HepG2 (cell line): ENCODE data around the gene EMC9. TPM values are rescaled to one million over a fixed set of nuclear protein-coding genes. Genes with fewer than 3 reads are reported as not detected.

Experiments used
- AGO1 ChIP-seq: fragments of 200-400 bp; formaldehyde crosslinking; IDR thresholded peaks from 2 replicates; pipeline ENCODE4 v1.6.1; 2017; ENCODE audit warnings: mild to moderate bottlenecking, low read depth, low read length, moderate library complexity; ENCODE audit not compliant: poor library complexity, severe bottlenecking
- CBX2 ChIP-seq, 2 experiments: fragments of 200-600 bp in 1 of 2; sonication (generic); formaldehyde crosslinking in 1 of 2; IDR thresholded peaks; 2 replicates each; pipeline versions ENCODE4 v1.7.0 to v1.8.1; 2018 to 2022; ENCODE audit warnings: low read depth in 2 of 2, low read length in 1 of 2, mild to moderate bottlenecking in 1 of 2, missing genetic modification reagents in 1 of 2
- ERF ChIP-seq: IDR thresholded peaks from 2 replicates; pipeline ENCODE4 v1.6.1; 2018; ENCODE audit warnings: missing biosample characterization, missing genetic modification reagents
- KDM5B ChIP-seq: sonication (generic); formaldehyde crosslinking; IDR thresholded peaks from 2 replicates; pipeline ENCODE4 v1.4.0; 2020; ENCODE audit warnings: missing genetic modification reagents, mild to moderate bottlenecking, borderline replicate concordance
- MIXL1 ChIP-seq: IDR thresholded peaks from 2 replicates; pipeline ENCODE4 v1.6.1; 2016
- MTF2 ChIP-seq: sonication (generic); formaldehyde crosslinking; IDR thresholded peaks from 2 replicates; pipeline ENCODE4 v1.5.0; 2020; ENCODE audit warnings: missing genetic modification reagents, borderline replicate concordance
- PAX8 ChIP-seq: sonication (generic); formaldehyde crosslinking; IDR thresholded peaks from 2 replicates; pipeline ENCODE4 v1.8.0; 2022; ENCODE audit warnings: mild to moderate bottlenecking, missing genetic modification reagents, borderline replicate concordance
- RBM22 ChIP-seq: fragments of 200-400 bp; formaldehyde crosslinking; optimal IDR thresholded peaks from 2 replicates; pipeline ENCODE3; 2017; ENCODE audit warnings: mild to moderate bottlenecking, low read length, moderate library complexity
- SAFB2 ChIP-seq: sonication (generic); formaldehyde crosslinking; IDR thresholded peaks from 2 replicates; pipeline ENCODE4 v1.5.1; 2020; ENCODE audit warnings: missing genetic modification reagents, low read depth, mild to moderate bottlenecking, borderline replicate concordance
- SMYD3 ChIP-seq: sonication (generic); formaldehyde crosslinking; IDR thresholded peaks from 2 replicates; pipeline ENCODE4 v1.8.1; 2023; ENCODE audit warnings: mild to moderate bottlenecking, missing genetic modification reagents
- ZNF230 ChIP-seq: sonication (generic); formaldehyde crosslinking; IDR thresholded peaks from 2 replicates; pipeline ENCODE4 v1.4.0; 2020; ENCODE audit warnings: mild to moderate bottlenecking, missing genetic modification reagents
- ZNF337 ChIP-seq: sonication (generic); formaldehyde crosslinking; IDR thresholded peaks from 2 replicates; pipeline ENCODE4 v1.5.1; 2020; ENCODE audit warnings: missing genetic modification reagents, low read depth, mild to moderate bottlenecking, borderline replicate concordance
- ZNF383 ChIP-seq: sonication (generic); formaldehyde crosslinking; IDR thresholded peaks from 2 replicates; pipeline ENCODE4 v1.4.0; 2020; ENCODE audit warnings: missing genetic modification reagents, mild to moderate bottlenecking, borderline replicate concordance
- ZNF567 ChIP-seq: sonication (generic); formaldehyde crosslinking; IDR thresholded peaks from 2 replicates; pipeline ENCODE4 v1.8.1; 2023; ENCODE audit warnings: mild to moderate bottlenecking, missing genetic modification reagents, borderline replicate concordance
- ZNF629 ChIP-seq: sonication (generic); formaldehyde crosslinking; conservative IDR thresholded peaks from 2 replicates; pipeline ENCODE4 v1.5.0; 2020; ENCODE audit warnings: missing genetic modification reagents
- polyA plus RNA-seq, 8 experiments: library from polyadenylated mRNA; depleted of rRNA in 3 of 8; stranded (reverse) in 7 of 8; unstranded in 1 of 8; fragments of >200 nt; fragmentation: Illumina TruSeq in 4 of 8; extraction: Trizol in 4 of 8; gene quantifications; 2 replicates each; pipeline versions ENCODE4 v1.2.1 to v1.2.3, GENCODE V29; 2011 to 2016; ENCODE audit warnings: low read depth in 4 of 8, missing spikeins in 1 of 8, mixed read lengths in 1 of 8; ENCODE audit not compliant: insufficient read depth in 1 of 8
- total RNA-seq, 5 experiments: library from RNA; depleted of rRNA; stranded (reverse); fragments of >200 nt; fragmentation: Illumina TruSeq; extraction: Trizol; gene quantifications; 2 replicates each; pipeline ENCODE4 v1.2.3, GENCODE V29; 2016; ENCODE audit warnings: low read depth in 1 of 5
- TF ChIP-seq, protein P1 (sequence below): sonication (generic); formaldehyde crosslinking; IDR thresholded peaks from 2 replicates; pipeline ENCODE4 v1.5.0; 2020; ENCODE audit warnings: mild to moderate bottlenecking, missing genetic modification reagents, borderline replicate concordance
- TF ChIP-seq, protein P2 (sequence below): sonication (generic); formaldehyde crosslinking; IDR thresholded peaks from 2 replicates; pipeline ENCODE4 v1.4.0; 2020; ENCODE audit warnings: missing genetic modification reagents
- TF ChIP-seq, protein P3 (sequence below): conservative IDR thresholded peaks from 2 replicates; pipeline ENCODE4 v1.6.1; 2018; ENCODE audit warnings: missing genetic modification reagents
- TF ChIP-seq, protein P4 (sequence below): sonication (generic); formaldehyde crosslinking; IDR thresholded peaks from 2 replicates; pipeline ENCODE4 v1.5.1; 2020; ENCODE audit warnings: mild to moderate bottlenecking, missing genetic modification reagents, borderline replicate concordance

EMC9 gene
- total and polyA plus RNA-seq, 2 of the 13 experiments (the other 11 are each of a cell fraction or from before 2014, with no cell fraction given): 60.5 to 78.7 TPM

DNA sequence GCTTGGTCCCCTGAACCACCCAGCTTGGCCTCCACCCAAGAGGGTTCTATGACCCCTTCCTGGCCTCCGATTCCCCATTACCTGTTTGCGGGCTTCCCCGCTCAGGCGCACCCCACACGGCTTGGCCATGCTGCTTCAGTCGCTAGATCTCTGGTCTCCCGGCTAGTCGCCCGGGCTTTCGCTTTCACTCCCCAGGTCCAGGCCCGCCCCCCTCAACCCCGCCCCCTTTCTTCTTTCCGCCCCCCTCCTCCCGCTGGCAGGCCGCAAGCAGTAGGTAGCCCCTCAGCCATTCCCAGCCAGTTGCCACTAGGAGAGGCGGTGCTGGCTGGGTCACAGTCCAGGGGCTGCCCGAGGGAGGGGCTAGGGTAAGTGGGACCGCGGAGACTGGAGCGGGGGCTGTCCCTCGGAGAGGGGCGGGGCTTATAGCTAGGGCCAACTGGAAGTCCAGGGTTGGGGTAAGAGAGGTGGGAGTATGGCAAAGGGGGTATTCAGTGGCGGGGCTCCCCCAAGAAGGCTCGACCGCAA, 5.1 kb upstream of the EMC9 start, which contains the start of gene PSME2 (continued):
- TF ChIP-seq, protein P1, sequence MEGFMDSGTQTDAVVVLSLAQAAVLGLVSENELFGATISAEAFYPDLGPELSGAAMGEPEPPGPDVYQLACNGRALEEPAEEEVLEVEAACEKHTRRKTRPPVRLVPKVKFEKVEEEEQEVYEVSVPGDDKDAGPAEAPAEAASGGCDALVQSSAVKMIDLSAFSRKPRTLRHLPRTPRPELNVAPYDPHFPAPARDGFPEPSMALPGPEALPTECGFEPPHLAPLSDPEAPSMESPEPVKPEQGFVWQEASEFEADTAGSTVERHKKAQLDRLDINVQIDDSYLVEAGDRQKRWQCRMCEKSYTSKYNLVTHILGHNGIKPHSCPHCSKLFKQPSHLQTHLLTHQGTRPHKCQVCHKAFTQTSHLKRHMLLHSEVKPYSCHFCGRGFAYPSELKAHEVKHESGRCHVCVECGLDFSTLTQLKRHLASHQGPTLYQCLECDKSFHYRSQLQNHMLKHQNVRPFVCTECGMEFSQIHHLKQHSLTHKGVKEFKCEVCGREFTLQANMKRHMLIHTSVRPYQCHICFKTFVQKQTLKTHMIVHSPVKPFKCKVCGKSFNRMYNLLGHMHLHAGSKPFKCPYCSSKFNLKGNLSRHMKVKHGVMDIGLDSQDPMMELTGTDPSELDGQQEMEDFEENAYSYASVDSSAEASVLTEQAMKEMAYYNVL: peak; percentile 90; the same call in 1 of the 2 replicates
- TF ChIP-seq SAFB2 (CRISPR knock-in tag) (peak; percentile 89), MTF2 (no peak), ZNF337 (peak; percentile 54; the same call in 1 of the 2 replicates), RBM22 (no peak), PAX8 (CRISPR knock-in tag) (no peak; the same call in 1 of the 2 replicates), ZNF629 (CRISPR knock-in tag) (no peak), ZNF383 (CRISPR knock-in tag) (no peak), ZNF567 (CRISPR knock-in tag) (no peak), MIXL1 (CRISPR knock-in tag) (peak; percentile 11; the same call in 1 of the 2 replicates), CBX2 (IDR thresholded peaks at IDR 0.05; ENCODE audit: low read depth, low read length) (no peak), CBX2 (CRISPR knock-in tag; IDR thresholded peaks at IDR 0.05; ENCODE audit: low read depth) (0 out of 2 replicates have a peak, but pooled peaks have one; percentile 18), ZNF230 (CRISPR knock-in tag) (no peak), AGO1 (no peak), SMYD3 (CRISPR knock-in tag) (peak; percentile 38; the same call in 1 of the 2 replicates), KDM5B (CRISPR knock-in tag) (peak; percentile 52; the same call in 1 of the 2 replicates), ERF (peak; percentile 88; the same call in 1 of the 2 replicates)
- TF ChIP-seq, protein P2, sequence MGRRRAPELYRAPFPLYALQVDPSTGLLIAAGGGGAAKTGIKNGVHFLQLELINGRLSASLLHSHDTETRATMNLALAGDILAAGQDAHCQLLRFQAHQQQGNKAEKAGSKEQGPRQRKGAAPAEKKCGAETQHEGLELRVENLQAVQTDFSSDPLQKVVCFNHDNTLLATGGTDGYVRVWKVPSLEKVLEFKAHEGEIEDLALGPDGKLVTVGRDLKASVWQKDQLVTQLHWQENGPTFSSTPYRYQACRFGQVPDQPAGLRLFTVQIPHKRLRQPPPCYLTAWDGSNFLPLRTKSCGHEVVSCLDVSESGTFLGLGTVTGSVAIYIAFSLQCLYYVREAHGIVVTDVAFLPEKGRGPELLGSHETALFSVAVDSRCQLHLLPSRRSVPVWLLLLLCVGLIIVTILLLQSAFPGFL (CRISPR knock-in tag): no peak
- TF ChIP-seq, protein P3, sequence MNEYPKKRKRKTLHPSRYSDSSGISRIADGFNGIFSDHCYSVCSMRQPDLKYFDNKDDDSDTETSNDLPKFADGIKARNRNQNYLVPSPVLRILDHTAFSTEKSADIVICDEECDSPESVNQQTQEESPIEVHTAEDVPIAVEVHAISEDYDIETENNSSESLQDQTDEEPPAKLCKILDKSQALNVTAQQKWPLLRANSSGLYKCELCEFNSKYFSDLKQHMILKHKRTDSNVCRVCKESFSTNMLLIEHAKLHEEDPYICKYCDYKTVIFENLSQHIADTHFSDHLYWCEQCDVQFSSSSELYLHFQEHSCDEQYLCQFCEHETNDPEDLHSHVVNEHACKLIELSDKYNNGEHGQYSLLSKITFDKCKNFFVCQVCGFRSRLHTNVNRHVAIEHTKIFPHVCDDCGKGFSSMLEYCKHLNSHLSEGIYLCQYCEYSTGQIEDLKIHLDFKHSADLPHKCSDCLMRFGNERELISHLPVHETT (CRISPR knock-in tag): no peak
- TF ChIP-seq, protein P4, sequence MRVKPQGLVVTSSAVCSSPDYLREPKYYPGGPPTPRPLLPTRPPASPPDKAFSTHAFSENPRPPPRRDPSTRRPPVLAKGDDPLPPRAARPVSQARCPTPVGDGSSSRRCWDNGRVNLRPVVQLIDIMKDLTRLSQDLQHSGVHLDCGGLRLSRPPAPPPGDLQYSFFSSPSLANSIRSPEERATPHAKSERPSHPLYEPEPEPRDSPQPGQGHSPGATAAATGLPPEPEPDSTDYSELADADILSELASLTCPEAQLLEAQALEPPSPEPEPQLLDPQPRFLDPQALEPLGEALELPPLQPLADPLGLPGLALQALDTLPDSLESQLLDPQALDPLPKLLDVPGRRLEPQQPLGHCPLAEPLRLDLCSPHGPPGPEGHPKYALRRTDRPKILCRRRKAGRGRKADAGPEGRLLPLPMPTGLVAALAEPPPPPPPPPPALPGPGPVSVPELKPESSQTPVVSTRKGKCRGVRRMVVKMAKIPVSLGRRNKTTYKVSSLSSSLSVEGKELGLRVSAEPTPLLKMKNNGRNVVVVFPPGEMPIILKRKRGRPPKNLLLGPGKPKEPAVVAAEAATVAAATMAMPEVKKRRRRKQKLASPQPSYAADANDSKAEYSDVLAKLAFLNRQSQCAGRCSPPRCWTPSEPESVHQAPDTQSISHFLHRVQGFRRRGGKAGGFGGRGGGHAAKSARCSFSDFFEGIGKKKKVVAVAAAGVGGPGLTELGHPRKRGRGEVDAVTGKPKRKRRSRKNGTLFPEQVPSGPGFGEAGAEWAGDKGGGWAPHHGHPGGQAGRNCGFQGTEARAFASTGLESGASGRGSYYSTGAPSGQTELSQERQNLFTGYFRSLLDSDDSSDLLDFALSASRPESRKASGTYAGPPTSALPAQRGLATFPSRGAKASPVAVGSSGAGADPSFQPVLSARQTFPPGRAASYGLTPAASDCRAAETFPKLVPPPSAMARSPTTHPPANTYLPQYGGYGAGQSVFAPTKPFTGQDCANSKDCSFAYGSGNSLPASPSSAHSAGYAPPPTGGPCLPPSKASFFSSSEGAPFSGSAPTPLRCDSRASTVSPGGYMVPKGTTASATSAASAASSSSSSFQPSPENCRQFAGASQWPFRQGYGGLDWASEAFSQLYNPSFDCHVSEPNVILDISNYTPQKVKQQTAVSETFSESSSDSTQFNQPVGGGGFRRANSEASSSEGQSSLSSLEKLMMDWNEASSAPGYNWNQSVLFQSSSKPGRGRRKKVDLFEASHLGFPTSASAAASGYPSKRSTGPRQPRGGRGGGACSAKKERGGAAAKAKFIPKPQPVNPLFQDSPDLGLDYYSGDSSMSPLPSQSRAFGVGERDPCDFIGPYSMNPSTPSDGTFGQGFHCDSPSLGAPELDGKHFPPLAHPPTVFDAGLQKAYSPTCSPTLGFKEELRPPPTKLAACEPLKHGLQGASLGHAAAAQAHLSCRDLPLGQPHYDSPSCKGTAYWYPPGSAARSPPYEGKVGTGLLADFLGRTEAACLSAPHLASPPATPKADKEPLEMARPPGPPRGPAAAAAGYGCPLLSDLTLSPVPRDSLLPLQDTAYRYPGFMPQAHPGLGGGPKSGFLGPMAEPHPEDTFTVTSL (CRISPR knock-in tag): no peak
